ENCODE data around the gene RIC1. TPM values are rescaled to one million over a fixed set of nuclear protein-coding genes. Genes with fewer than 3 reads are reported as not detected.

The RIC1 gene
- total RNA-seq, 1 donor from 2014 or later, result 25.1 TPM

GRCh38 chr9:5819174-5819573, 190.3 kb downstream of the RIC1 start:
- DNase-seq (ENCODE audit: low read depth), result no peak

DNA sequence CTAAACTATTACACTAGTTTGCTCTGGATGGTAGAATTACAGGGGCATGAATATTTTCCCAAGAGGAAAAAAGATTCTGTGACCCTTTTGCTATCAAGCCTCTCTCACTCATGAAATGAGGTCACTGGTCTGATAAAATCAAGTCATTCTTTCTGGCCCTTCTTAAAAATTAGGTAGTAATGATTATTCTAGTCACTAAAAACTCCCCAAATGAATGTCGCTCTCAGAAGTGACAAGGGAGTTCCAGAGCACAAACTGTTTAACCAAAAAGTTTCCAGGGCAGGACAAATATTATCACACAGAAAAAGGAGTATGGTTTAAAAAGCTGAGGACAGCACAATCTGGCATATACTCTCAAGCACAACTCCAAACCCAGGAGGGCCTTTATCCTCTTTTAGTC, 191.5 kb downstream of the RIC1 start:
- no peak for DNase-seq (ENCODE audit: low read depth)

DNA sequence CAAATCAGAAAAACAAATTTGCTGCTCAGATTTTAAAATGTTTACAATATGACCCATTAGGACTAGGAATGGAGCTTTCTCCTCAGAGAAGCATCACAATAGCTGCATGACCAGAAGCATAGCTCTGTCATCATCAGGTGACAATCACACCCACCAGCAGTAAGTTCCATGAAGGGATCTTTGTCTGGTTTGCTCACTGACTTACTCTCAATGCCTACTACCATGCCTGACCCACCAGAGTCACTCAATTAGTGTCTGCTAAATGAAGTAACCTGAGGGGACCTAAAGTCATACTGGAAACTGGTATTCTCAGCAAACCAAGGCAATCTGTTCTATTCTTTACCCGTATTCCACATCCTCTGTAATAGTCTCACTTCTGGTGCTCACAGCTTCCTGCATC, 196.3 kb downstream of the RIC1 start:
- DNase-seq (ENCODE audit: low read depth), result no peak

Other genes with a start within 250 kb of the RIC1 start
- gene PLGRKT, start 191.2 kb upstream of the RIC1 start, total RNA-seq, result 45.7 and 46.9 TPM in 2 replicates
- 0.78 and 0.94 TPM in 2 replicates for gene CD274, start 178.6 kb upstream of the RIC1 start, total RNA-seq
- gene PDCD1LG2, start 118.6 kb upstream of the RIC1 start, total RNA-seq, result 4.1 and 4.7 TPM in 2 replicates
- gene ERMP1, start 204.0 kb downstream of the RIC1 start, total RNA-seq, result 8.5 and 8.8 TPM in 2 replicates